Caco-2 (cell line): ENCODE data around the gene NPB. TPM values are rescaled to one million over a fixed set of nuclear protein-coding genes. Genes with fewer than 3 reads are reported as not detected.

Experiments used
- BruUV-seq: library from RNA; stranded (reverse); fragments of 400-500 nt; replicated peaks from 2 replicates; lab custom pipeline; 2021; lab: Mats Ljungman, UMichigan
- CTCF ChIA-PET: fragments of 300-600 bp; sonication (Branson Sonifier 250); formaldehyde crosslinking; loops from one replicate; lab custom pipeline; 2022; ENCODE audit warnings: antibody characterized with exemption; lab: Charles Lee
- POLR2A ChIA-PET: fragments of 300-600 bp; sonication (Branson Sonifier 250); formaldehyde crosslinking; loops from one replicate; lab custom pipeline; 2022; ENCODE audit warnings: antibody characterized with exemption; lab: Charles Lee
- DNase-seq, 2 experiments: peaks; one replicate each; pipeline versions ENCODE4 v3.0.0 to v3.0.0-alpha.2; 2020 to 2022
- H3K27me3 ChIP-seq: replicated peaks from 2 replicates; pipeline ENCODE4 v1.6.0; 2011; ENCODE audit warnings: low read length; ENCODE audit not compliant: control insufficient read depth, insufficient read depth
- H3K36me3 ChIP-seq: 2 replicates; pipeline ENCODE4 v1.5.1; 2011; ENCODE audit warnings: low read length; ENCODE audit not compliant: control insufficient read depth, insufficient read depth
- H3K4me1 ChIP-seq: fragments of 250-450 bp; sonication (Bioruptor Pico); 2 replicates; pipeline ENCODE4 v1.5.1; 2020; ENCODE audit warnings: mild to moderate bottlenecking
- H3K4me3 ChIP-seq: 2 replicates; pipeline ENCODE4 v1.5.1; 2011; ENCODE audit warnings: low read depth, mild to moderate bottlenecking, control low read depth, low read length
- H3K9me3 ChIP-seq: fragments of 250-450 bp; sonication (Bioruptor Pico); 2 replicates; pipeline ENCODE4 v1.5.1; 2020; ENCODE audit warnings: mild to moderate bottlenecking, moderate library complexity
- H3K27ac Mint-ChIP-seq: one replicate; pipeline ENCODE4 v1.8.0; 2022; ENCODE audit warnings: mixed read lengths; ENCODE audit not compliant: unreplicated experiment
- H3K27me3 Mint-ChIP-seq: one replicate; pipeline ENCODE4 v1.8.0; 2022; ENCODE audit warnings: mixed read lengths; ENCODE audit not compliant: insufficient read depth, unreplicated experiment
- H3K36me3 Mint-ChIP-seq: one replicate; pipeline ENCODE4 v1.8.0; 2022; ENCODE audit warnings: mild to moderate bottlenecking, mixed read lengths; ENCODE audit not compliant: insufficient read depth, unreplicated experiment
- H3K4me1 Mint-ChIP-seq: one replicate; pipeline ENCODE4 v1.8.0; 2022; ENCODE audit warnings: low read depth, mixed read lengths; ENCODE audit not compliant: unreplicated experiment
- H3K4me3 Mint-ChIP-seq: one replicate; pipeline ENCODE4 v1.8.0; 2022; ENCODE audit warnings: mild to moderate bottlenecking, moderate library complexity, mixed read lengths; ENCODE audit not compliant: unreplicated experiment
- H3K9me3 Mint-ChIP-seq: one replicate; pipeline ENCODE4 v1.8.0; 2022; ENCODE audit warnings: mixed read lengths; ENCODE audit not compliant: unreplicated experiment
- intact Hi-C: fragments of 100-400 bp; cut with micrococcal nuclease; formaldehyde crosslinking; loops from one replicate; pipeline ENCODE4 v1.10.0; 2022; ENCODE audit not compliant: unreplicated experiment
- total RNA-seq: library from RNA; stranded (reverse); gene quantifications from 2 replicates; pipeline ENCODE4 v1.2.3, GENCODE V29; 2022
- TF ChIP-seq, protein P1 (sequence below), 2 experiments: fragments of 200-600 bp in 1 of 2; IDR thresholded peaks; 1 replicate in 1 of 2; 2 replicates in 1 of 2; pipeline versions ENCODE4 v1.5.1 to v1.8.0; 2011 to 2022; ENCODE audit warnings: antibody characterized with exemption in 1 of 2, control low read depth in 1 of 2, inconsistent platforms in 1 of 2, low read depth in 1 of 2, low read length in 1 of 2, mild to moderate bottlenecking in 1 of 2, moderate library complexity in 1 of 2; ENCODE audit not compliant: insufficient read depth in 1 of 2, severe bottlenecking in 1 of 2, unreplicated experiment in 1 of 2

The NPB gene
- total RNA-seq, 1 experiment from 2014 or later = 0.68 TPM

DNA sequence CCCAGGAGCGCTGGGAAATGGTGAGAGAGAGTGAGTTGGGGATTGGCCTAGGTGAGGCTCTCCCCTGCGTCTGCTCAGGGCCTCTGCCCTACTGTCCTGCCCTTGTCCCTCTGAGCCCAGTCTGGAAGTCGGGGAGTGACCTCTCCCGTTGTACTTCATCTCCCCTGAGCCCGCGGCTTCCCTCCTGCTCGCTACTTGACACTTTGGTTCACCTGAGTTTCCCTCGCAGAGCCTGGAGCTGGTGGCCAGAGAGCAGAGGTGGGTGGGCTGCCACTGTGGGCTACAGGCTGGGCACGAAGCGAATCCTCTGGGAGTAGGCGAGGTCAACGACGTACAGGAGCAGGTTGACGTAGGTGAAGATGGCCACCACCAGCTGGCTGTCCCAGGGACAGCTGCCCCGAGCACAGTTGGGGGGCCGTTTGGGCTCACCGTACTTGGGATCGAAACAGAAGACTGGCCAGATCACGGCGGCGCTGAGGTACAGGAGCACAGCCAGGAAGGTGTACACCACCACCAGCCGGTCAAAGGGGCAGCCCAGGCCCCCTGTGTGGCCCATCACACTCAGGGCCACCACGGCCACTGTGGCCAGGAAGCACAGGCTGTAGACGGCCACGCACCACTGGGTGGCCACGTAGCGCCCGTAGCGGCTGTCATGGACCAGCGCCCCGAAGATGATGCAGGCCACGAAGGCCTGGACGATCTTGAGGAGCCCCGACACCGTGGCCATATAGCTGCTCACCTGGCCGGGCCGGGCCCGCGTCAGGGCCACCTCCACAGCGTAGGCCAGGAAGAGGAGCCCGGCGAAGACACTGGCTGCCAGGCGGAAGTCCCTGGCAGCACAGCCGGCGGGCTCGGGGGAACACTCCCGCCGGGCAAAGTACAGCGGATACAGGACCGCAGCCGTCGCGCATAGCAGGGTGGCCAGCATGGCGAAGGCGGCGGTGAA lies 38.8 kb downstream of the NPB start:
- Histone ChIP-seq H3K27me3 (no peaks in the 10 kb centered on the region), H3K4me1 (peaks cover 9% of the 10 kb centered on the region), H3K4me3 (no peak overlapping the region), H3K36me3 (no peaks in the 10 kb centered on the region), H3K9me3 (no peaks in the 10 kb centered on the region)
- intact Hi-C loops = no loop called here
- CTCF ChIA-PET = no interaction called here
- peaks cover 5% of the 10 kb centered on the region for H3K4me1 Mint-ChIP-seq
- POLR2A ChIA-PET = interaction anchor here (0.6 kb wide), 2 partner anchors 82 to 544 kb away, joined by 3 to 9 read pairs; partner anchors contain the start of genes CENPX and LRRC45
- H3K36me3 Mint-ChIP-seq = peaks cover 29% of the 10 kb centered on the region
- TF ChIP-seq, protein P1, sequence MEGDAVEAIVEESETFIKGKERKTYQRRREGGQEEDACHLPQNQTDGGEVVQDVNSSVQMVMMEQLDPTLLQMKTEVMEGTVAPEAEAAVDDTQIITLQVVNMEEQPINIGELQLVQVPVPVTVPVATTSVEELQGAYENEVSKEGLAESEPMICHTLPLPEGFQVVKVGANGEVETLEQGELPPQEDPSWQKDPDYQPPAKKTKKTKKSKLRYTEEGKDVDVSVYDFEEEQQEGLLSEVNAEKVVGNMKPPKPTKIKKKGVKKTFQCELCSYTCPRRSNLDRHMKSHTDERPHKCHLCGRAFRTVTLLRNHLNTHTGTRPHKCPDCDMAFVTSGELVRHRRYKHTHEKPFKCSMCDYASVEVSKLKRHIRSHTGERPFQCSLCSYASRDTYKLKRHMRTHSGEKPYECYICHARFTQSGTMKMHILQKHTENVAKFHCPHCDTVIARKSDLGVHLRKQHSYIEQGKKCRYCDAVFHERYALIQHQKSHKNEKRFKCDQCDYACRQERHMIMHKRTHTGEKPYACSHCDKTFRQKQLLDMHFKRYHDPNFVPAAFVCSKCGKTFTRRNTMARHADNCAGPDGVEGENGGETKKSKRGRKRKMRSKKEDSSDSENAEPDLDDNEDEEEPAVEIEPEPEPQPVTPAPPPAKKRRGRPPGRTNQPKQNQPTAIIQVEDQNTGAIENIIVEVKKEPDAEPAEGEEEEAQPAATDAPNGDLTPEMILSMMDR (IDR thresholded peaks at IDR 0.05; ENCODE audit: insufficient read depth in 1 of 2, low read depth in 1 of 2, low read length in 1 of 2, severe bottlenecking in 1 of 2, unreplicated experiment in 1 of 2) = no peak
- no peak overlapping the region for H3K4me3 Mint-ChIP-seq
- BruUV-seq = no TSS peak
- peak overlapping the region; percentile 51 for H3K27ac Mint-ChIP-seq
- no peaks in the 10 kb centered on the region for H3K9me3 Mint-ChIP-seq
- no peaks in the 10 kb centered on the region for H3K27me3 Mint-ChIP-seq
- no peak for DNase-seq

DNA sequence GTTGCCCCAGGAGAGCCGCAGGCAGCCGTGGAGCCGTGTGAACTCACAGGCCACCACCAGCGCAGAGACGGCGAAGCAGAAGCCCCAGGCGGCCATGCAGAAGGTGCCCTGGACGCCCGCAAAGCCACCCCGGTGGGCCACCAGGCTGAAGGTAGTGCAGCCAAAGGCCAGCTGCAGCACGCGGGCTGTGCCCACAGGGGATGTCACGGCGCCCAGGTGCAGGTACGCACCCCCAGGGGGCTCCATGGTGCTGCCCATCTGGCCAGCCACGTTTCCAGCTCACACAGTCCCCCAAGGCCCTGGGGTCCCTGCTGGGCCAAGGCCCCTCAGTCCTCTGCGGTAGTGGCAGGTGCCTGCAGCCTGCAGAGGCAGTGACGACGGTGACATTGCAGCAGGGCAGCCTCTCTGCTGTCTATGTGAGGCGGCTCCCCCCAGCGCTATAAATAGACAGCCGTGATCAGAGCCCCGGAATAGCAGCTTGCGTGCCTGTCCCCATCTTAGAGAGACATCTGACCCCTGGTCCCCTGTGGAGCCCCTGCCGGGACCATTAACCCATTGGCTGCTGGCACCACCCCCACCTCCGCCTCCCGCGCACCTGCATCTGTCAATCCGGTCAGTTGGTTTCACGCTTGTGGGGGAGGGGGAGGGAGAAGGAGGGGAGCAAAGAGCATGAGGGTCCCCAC lies 39.6 kb downstream of the NPB start:
- Histone ChIP-seq H3K4me3 (no peak overlapping the region), H3K4me1 (peaks cover 9% of the 10 kb centered on the region), H3K36me3 (no peaks in the 10 kb centered on the region), H3K9me3 (no peaks in the 10 kb centered on the region), H3K27me3 (no peaks in the 10 kb centered on the region)
- DNase-seq = no peak
- H3K27ac Mint-ChIP-seq = no peak overlapping the region
- no peaks in the 10 kb centered on the region for H3K27me3 Mint-ChIP-seq
- ChIA-PET CTCF (no interaction called here), POLR2A (interaction anchor here (0.6 kb wide), 1 partner anchor 81 kb away, joined by 9 read pairs; the partner anchor contains the start of genes CENPX and LRRC45)
- no peak overlapping the region for H3K4me3 Mint-ChIP-seq
- no peaks in the 10 kb centered on the region for H3K9me3 Mint-ChIP-seq
- no TSS peak for BruUV-seq
- H3K4me1 Mint-ChIP-seq = peaks cover 5% of the 10 kb centered on the region
- intact Hi-C loops = no loop called here
- peaks cover 21% of the 10 kb centered on the region for H3K36me3 Mint-ChIP-seq
- TF ChIP-seq, protein P1 (IDR thresholded peaks at IDR 0.05; ENCODE audit: insufficient read depth in 1 of 2, low read depth in 1 of 2, low read length in 1 of 2, severe bottlenecking in 1 of 2, unreplicated experiment in 1 of 2) = no peak

DNA sequence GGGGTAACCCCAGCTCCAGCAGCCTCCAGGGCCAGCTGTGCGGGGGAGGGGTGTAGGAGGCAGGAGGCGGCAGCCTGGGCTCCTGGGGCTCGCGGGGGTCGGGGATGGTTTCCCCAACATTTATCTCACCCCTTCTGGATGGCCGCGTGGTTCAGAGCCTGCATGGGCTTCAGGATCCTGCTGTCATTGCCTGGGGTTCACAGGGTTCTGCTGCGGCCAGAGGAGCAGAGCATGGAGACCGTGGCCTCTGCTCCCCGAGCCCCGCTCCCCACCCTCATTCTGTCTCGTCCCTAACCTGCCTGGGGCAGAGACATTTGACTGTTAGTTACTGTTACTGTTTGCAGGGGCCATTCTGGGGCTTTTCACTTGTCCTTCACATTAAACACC lies 40.1 kb downstream of the NPB start:
- H3K36me3 Mint-ChIP-seq = peaks cover 17% of the 10 kb centered on the region
- H3K36me3 ChIP-seq = no peaks in the 10 kb centered on the region
- no peaks in the 10 kb centered on the region for H3K27me3 Mint-ChIP-seq
- H3K4me1 ChIP-seq = peaks cover 9% of the 10 kb centered on the region
- ChIA-PET CTCF (no interaction called here), POLR2A (no interaction called here)
- no peaks in the 10 kb centered on the region for H3K9me3 ChIP-seq
- peaks cover 5% of the 10 kb centered on the region for H3K4me1 Mint-ChIP-seq
- DNase-seq = no peak
- H3K4me3 ChIP-seq = no peak overlapping the region
- intact Hi-C loops = no loop called here
- no peak overlapping the region for H3K4me3 Mint-ChIP-seq
- H3K9me3 Mint-ChIP-seq = no peaks in the 10 kb centered on the region
- TF ChIP-seq, protein P1 (IDR thresholded peaks at IDR 0.05; ENCODE audit: insufficient read depth in 1 of 2, low read depth in 1 of 2, low read length in 1 of 2, severe bottlenecking in 1 of 2, unreplicated experiment in 1 of 2) = no peak
- H3K27me3 ChIP-seq = no peaks in the 10 kb centered on the region
- no peak overlapping the region for H3K27ac Mint-ChIP-seq
- BruUV-seq = no TSS peak
